Measurements from ENCODE around the gene RNFT1. TPM values are rescaled to one million over a fixed set of nuclear protein-coding genes. Genes with fewer than 3 reads are reported as not detected.
"Not testable (repeated sequence)": the region's sequence is repeated elsewhere in the genome, so short reads cannot be mapped to it uniquely, and the experiment has no call there.

RNFT1 gene
- total RNA-seq, 2 experiments from 2014 or later: 19.1 to 20.1 TPM

DNA sequence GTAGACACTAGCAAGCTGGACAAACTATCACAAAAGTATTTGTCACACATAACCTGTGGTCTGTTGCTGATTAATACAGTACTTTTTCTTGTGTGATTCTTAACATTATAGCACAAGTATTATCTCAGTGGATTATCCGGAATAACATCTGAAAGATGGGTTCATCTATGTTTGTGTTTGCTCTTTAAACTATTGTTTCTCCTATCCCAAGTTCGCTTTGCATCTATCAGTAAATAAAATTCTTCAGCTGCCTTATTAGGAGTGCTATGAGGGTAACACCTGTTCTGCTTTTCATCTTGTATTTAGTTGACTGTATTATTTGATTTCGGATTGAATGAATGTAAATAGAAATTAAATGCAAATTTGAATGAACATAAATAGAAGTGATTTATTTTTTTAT lies 14.5 kb downstream of the RNFT1 start:
- Mint-ChIP-seq H3K36me3 (peaks cover 26% of the 10 kb centered on the region), H3K4me3 (no peak overlapping the region), H3K27ac (no peak overlapping the region), H3K27me3 (no peaks in the 10 kb centered on the region), H3K4me1 (peaks cover 24% of the 10 kb centered on the region), H3K9me3 (no peaks in the 10 kb centered on the region)
- no peak for DNase-seq

DNA sequence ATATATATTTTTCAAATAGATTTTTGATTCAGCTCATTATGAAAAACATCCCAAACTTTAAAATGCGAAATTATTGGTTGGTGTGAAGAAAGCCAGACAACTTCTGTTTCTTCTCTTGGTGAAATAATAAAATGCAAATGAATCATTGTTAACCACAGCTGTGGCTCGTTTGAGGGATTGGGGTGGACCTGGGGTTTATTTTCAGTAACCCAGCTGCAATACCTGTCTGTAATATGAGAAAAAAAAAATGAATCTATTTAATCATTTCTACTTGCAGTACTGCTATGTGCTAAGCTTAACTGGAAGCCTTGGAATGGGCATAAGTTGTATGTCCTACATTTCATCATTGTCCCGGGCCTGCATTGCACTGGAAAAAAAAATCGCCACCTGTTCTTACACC lies 17.2 kb downstream of the RNFT1 start:
- H3K27me3 Mint-ChIP-seq, H3K9me3 Mint-ChIP-seq, H3K4me3 Mint-ChIP-seq: not testable (repeated sequence)
- Mint-ChIP-seq H3K4me1 (peaks cover 24% of the 10 kb centered on the region), H3K27ac (peak overlapping the region; percentile 49), H3K36me3 (peaks cover 36% of the 10 kb centered on the region)
- peak; percentile 17 for DNase-seq

DNA sequence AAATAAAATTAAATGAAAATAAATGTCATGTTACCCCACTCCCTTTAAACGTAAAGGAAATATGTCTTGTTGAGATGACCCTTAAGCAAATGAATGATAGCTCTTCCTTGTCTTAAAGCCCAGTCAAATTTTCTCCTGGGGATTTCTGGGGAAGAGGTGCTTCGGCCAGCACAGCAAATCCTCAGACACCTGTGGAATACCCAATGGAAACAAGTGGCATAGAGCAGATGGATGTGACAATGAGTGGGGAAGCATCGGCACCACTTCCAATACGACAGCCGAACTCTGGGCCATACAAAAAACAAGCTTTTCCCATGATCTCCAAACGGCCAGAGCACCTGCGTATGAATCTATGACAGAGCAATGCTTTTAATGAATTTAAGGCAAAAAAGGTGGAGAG lies 18.1 kb downstream of the RNFT1 start:
- not testable (repeated sequence) for H3K27me3 Mint-ChIP-seq, H3K9me3 Mint-ChIP-seq, H3K4me3 Mint-ChIP-seq, DNase-seq
- peaks cover 29% of the 10 kb centered on the region for H3K4me1 Mint-ChIP-seq
- peaks cover 38% of the 10 kb centered on the region for H3K36me3 Mint-ChIP-seq
- H3K27ac Mint-ChIP-seq: peak overlapping the region; percentile 11

DNA sequence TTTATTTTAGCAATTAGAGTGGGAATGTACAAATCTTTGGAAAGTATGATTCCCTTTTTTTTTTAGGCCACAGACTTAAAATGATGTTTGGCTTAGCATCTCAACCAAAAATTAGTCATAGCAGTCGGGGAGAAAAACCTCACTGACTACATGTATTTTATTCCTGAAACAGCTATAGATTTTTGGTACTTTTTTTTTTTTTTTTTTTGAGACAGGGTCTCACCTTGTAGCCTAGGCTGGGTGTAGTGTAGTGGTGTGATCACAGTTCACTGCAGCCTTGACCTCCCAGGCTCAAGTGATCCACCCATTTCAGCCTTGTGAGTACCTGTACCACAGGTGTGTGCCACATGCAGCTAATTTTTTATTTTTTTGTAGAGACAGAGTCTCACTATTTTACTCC lies 23.4 kb downstream of the RNFT1 start:
- H3K9me3 Mint-ChIP-seq: no peaks in the 10 kb centered on the region
- peaks cover 35% of the 10 kb centered on the region for H3K4me1 Mint-ChIP-seq
- H3K27ac Mint-ChIP-seq: peak overlapping the region; percentile 92
- H3K27me3 Mint-ChIP-seq: no peaks in the 10 kb centered on the region
- DNase-seq: no peak
- H3K4me3 Mint-ChIP-seq: no peak overlapping the region
- H3K36me3 Mint-ChIP-seq: peaks cover 38% of the 10 kb centered on the region

DNA sequence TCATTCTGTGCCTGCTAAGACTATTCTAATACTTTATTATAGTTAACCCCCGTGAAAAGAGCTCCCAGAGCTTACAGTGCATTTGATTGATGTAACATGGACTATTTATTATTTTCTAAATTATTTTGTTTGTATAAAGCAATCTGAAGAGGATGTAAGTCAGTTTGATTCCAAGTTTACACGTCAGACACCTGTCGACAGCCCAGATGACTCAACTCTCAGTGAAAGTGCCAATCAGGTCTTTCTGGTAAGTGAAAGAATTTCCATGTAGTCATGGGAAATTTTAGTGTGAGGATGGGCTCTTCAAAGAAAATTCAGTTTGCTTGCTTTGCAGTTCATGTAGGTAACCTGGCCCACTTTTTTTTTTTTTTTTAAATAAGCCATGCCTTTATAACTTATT lies 23.8 kb downstream of the RNFT1 start:
- H3K9me3 Mint-ChIP-seq, H3K27me3 Mint-ChIP-seq, H3K4me3 Mint-ChIP-seq: not testable (repeated sequence)
- H3K36me3 Mint-ChIP-seq: peaks cover 36% of the 10 kb centered on the region
- DNase-seq: peak; percentile 27
- peak overlapping the region; percentile 92 for H3K27ac Mint-ChIP-seq
- H3K4me1 Mint-ChIP-seq: peaks cover 32% of the 10 kb centered on the region

DNA sequence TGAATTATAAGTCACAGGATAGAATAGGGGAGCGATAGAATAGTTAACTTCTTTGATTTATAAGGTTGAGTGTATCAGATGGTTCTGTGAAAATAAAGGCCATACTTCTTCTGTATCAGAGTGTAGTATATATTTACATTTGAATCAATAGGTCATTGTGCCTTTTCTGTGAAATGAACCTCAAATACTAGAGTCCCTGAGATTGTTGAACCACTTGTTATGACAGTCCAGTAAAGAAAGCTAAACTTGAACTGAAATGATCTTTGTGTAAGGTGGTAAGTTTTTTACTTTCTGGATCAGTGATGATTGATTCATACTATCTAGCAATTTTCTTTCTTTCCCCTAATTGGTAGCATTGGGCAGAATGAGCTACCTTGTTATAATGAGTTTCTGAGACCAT lies 31.2 kb downstream of the RNFT1 start:
- H3K27ac Mint-ChIP-seq: not testable (repeated sequence)

DNA sequence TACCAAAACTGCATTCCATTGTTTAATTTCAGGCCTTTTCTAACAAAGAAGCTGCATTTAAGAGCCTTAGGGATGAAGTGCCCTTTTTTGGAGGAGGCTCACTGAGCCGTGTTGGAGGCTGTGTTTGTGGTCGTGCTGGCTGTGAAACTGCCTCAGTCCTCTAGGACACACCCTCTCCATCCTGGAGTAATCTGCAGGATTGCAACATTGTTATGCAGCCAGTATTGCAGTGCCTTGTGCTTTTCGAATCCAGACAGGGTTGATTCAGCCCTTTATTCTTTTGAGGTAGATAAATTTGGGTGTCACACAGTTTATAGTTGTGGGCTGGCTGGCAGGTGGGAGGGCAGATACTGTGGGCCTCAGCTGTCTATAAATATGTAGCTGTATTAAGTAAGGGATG lies 33.8 kb downstream of the RNFT1 start:
- H3K36me3 Mint-ChIP-seq: peaks cover 24% of the 10 kb centered on the region
- H3K27me3 Mint-ChIP-seq, H3K9me3 Mint-ChIP-seq, H3K4me1 Mint-ChIP-seq, H3K27ac Mint-ChIP-seq, DNase-seq, H3K4me3 Mint-ChIP-seq: not testable (repeated sequence)

More for the DNA sequence above, 31.2 kb downstream of the RNFT1 start:
- H3K4me3 Mint-ChIP-seq, H3K4me1 Mint-ChIP-seq, DNase-seq, H3K9me3 Mint-ChIP-seq, H3K27me3 Mint-ChIP-seq: not testable (repeated sequence)
- peaks cover 18% of the 10 kb centered on the region for H3K36me3 Mint-ChIP-seq

DNA sequence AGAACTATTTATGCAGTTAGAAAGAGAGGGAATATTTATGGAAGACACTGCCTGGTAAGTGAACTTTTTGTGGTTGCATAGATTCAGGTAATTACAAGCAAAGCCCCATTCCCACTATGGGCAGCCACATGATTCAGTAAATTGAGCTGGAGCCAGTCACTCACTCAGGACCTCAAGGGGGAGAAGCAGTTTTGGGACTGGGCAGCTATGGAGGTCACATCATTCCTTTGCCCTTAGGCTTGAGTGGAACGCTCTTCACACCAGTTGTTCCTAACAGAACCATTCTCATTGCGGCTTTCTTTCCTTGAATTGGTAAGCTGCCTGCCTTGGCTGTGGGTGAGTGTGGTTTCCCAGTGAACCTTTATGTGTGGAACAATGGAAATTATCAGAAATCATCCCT lies 34.4 kb downstream of the RNFT1 start:
- not testable (repeated sequence) for H3K9me3 Mint-ChIP-seq

DNA sequence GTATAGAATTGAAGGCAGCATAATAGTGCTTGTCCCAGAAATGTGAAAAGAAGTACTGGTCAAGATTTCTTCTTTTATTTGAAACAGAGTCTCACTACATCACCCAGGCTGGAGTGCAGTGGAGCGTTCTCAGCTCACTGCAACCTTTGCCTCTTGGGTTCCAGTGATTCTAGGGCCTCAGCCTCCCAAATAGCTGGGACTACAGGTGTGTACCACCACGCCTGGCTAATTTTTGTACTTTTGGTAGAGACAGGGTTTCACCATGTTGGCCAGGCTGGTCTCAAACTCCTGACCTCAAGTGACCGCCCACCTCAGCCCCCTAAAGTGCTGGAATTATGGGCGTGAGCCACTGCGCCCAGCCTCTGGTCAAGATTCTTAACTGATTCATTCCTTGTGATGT lies 43.9 kb downstream of the RNFT1 start:
- H3K9me3 Mint-ChIP-seq, DNase-seq, H3K4me1 Mint-ChIP-seq, H3K27ac Mint-ChIP-seq, H3K4me3 Mint-ChIP-seq, H3K27me3 Mint-ChIP-seq: not testable (repeated sequence)
- peaks cover 31% of the 10 kb centered on the region for H3K36me3 Mint-ChIP-seq

More for the DNA sequence above, 34.4 kb downstream of the RNFT1 start:
- not testable (repeated sequence) for H3K4me1 Mint-ChIP-seq, H3K4me3 Mint-ChIP-seq, H3K27me3 Mint-ChIP-seq, H3K27ac Mint-ChIP-seq, DNase-seq
- H3K36me3 Mint-ChIP-seq: peaks cover 23% of the 10 kb centered on the region

DNA sequence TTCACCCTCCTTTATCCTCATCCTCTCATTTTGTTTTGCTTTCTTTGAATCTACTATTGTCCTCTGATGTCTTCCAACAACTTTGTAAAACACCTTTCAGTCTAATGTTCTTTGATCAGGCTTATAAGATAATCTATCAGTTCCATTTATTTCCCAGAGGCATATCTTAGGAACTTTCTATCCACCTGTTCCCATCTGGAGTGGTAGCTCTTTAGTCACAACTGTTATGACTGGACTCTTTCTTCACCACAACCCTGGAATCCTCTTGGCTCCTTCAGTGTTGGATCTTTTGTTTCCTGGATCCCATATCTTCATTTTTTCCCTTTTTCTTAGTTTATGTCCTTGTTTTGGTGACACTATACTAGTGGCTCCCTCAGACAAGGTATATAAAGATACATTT lies 48.1 kb downstream of the RNFT1 start:
- peaks cover 23% of the 10 kb centered on the region for H3K36me3 Mint-ChIP-seq
- peaks cover 3% of the 10 kb centered on the region for H3K4me1 Mint-ChIP-seq
- DNase-seq: no peak
- H3K9me3 Mint-ChIP-seq: no peaks in the 10 kb centered on the region
- H3K4me3 Mint-ChIP-seq: no peak overlapping the region
- H3K27ac Mint-ChIP-seq: no peak overlapping the region
- no peaks in the 10 kb centered on the region for H3K27me3 Mint-ChIP-seq

DNA sequence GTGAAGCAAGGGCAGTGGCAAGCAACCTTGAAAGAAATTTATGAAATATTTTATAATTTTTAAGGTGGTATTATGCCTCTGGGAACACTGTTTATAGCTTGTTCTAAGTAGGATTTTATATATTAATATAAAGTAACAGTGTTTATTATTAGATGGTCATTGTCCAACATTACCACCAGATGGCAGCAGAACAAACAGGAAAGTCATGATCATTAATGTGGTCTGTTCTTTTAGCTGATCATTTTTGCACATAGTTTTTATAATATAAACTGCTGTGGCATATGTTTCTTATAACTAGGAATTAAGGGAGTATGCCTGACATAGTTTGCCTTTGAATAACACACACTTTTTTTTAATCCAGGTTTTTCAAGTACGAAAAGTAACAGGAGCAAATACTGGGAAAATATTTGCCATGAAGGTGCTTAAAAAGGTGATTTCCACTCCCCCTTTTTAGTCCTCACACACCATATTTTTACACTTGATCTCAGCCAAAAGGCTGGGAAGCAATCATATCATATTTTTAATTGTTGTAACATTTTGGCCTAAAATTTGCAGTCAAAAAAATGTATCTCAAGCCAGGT lies 50.2 kb downstream of the RNFT1 start:
- Mint-ChIP-seq H3K9me3 (no peaks in the 10 kb centered on the region), H3K27me3 (no peaks in the 10 kb centered on the region), H3K4me3 (no peak overlapping the region), H3K36me3 (peaks cover 25% of the 10 kb centered on the region), H3K4me1 (peaks cover 3% of the 10 kb centered on the region), H3K27ac (no peak overlapping the region)
- DNase-seq: no peak

DNA sequence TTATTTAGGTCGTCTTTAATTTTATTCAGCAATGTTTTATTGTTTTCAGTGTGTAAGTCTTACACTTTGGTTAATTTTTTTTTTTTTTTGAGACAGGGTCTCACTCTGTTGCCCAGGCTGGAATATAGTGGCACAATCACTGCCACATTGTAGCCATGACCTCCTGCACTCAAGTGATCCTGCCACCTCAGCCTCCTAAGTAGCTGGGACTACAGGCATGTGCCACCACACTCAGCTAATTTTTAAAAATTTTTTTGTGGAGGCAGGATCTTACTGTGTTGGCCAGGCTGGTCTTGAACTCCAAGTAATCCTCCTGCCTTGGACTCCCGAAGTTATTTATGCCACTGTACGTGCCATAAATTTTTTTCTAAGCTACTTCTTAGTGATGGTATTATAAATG lies 57.1 kb downstream of the RNFT1 start:
- Mint-ChIP-seq H3K27ac (no peak overlapping the region), H3K36me3 (peaks cover 12% of the 10 kb centered on the region), H3K4me3 (no peak overlapping the region), H3K27me3 (no peaks in the 10 kb centered on the region), H3K9me3 (no peaks in the 10 kb centered on the region), H3K4me1 (peaks cover 15% of the 10 kb centered on the region)
- DNase-seq: no peak

DNA sequence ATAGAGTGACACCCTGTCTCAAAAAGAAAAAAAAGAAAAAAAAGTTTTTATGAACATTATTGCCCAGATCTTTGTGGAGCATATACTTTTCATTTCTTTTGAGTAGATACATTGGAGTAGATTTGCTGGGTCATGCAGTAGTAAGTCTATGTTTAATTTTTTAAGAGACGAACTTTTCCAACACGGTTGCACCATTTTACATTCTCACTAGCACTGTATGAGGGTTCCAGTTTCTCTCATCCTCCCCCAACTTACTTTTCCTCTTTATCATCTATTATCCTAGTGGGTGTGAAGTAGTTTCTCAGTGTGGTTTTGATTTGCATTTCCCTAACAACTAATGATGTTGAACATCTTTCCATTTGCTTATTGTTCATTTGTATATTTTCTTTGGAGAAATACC lies 61.1 kb downstream of the RNFT1 start:
- H3K27ac Mint-ChIP-seq: peak overlapping the region; percentile 30
- DNase-seq: no peak
- H3K36me3 Mint-ChIP-seq: peaks cover 8% of the 10 kb centered on the region
- no peaks in the 10 kb centered on the region for H3K27me3 Mint-ChIP-seq
- H3K4me1 Mint-ChIP-seq: peaks cover 21% of the 10 kb centered on the region
- no peaks in the 10 kb centered on the region for H3K9me3 Mint-ChIP-seq
- no peak overlapping the region for H3K4me3 Mint-ChIP-seq

Other genes starting within 250 kb of the RNFT1 start
- 1 to 10 TPM; 7.6 to 7.8 TPM for gene TUBD1, start 71.8 kb downstream of the RNFT1 start, total RNA-seq
- 10 to 100 TPM; 47.9 to 61.6 TPM for gene RPS6KB1, start 71.6 kb downstream of the RNFT1 start, total RNA-seq
- 10 to 100 TPM; 18.6 to 24.2 TPM for gene HEATR6, start 114.2 kb upstream of the RNFT1 start, total RNA-seq
- gene CA4, start 185.2 kb upstream of the RNFT1 start, total RNA-seq: not detected

All from activated naive CD8-positive, alpha-beta T cell treated with anti-CD3 and anti-CD28 coated beads for 36 hours (primary cell).